ENCODE results near the gene ARL5C.
"Not testable (repeated sequence)": the region's sequence is repeated elsewhere in the genome, so short reads cannot be mapped to it uniquely, and the experiment has no call there.

Gene ARL5C

GRCh38 chr17:39194089-39194984, 28.4 kb upstream of the ARL5C start:
- DNase-seq = no peak

- no peak for DNase-seq
Observed at GRCh38 chr17:39193346-39193745, 27.4 kb upstream of the ARL5C start.

- no peak for DNase-seq
Observed at GRCh38 chr17:39192901-39193300, 26.9 kb upstream of the ARL5C start.

GRCh38 chr17:39191750-39192510, 26.0 kb upstream of the ARL5C start:
- DNase-seq = no peak

- DNase-seq = no peak
Observed at GRCh38 chr17:39187152-39187830, 21.3 kb upstream of the ARL5C start.

GRCh38 chr17:39186481-39187002, 20.6 kb upstream of the ARL5C start:
- DNase-seq = no peak

- DNase-seq = no peak
Observed at GRCh38 chr17:39183720-39184119, 17.8 kb upstream of the ARL5C start.

- no peak for DNase-seq
Observed at GRCh38 chr17:39183045-39183444, 17.1 kb upstream of the ARL5C start.

GRCh38 chr17:39181303-39181702, 15.3 kb upstream of the ARL5C start:
- no peak for DNase-seq

- no peak for DNase-seq
Observed at GRCh38 chr17:39178536-39178935, 12.6 kb upstream of the ARL5C start.

GRCh38 chr17:39177256-39177655, 11.3 kb upstream of the ARL5C start:
- DNase-seq = no peak

GRCh38 chr17:39175695-39176093, 9.7 kb upstream of the ARL5C start:
- no peak for DNase-seq

GRCh38 chr17:39174920-39175694, 9.1 kb upstream of the ARL5C start:
- peak; percentile 69 to 75 for DNase-seq

GRCh38 chr17:39173526-39174274, 7.7 kb upstream of the ARL5C start:
- no peak for DNase-seq

GRCh38 chr17:39173080-39173479, 7.1 kb upstream of the ARL5C start:
- DNase-seq = no peak

- no peak for DNase-seq
Observed at GRCh38 chr17:39171933-39172332, 6.0 kb upstream of the ARL5C start.

- no peak for DNase-seq
Observed at GRCh38 chr17:39170558-39170957, 4.6 kb upstream of the ARL5C start.

- DNase-seq = no peak
Observed at GRCh38 chr17:39170109-39170508, 4.1 kb upstream of the ARL5C start.

- DNase-seq = no peak
Observed at GRCh38 chr17:39169518-39169917, 3.6 kb upstream of the ARL5C start.

GRCh38 chr17:39169101-39169500, 3.1 kb upstream of the ARL5C start:
- no peak for DNase-seq

- not testable (repeated sequence) for DNase-seq
Observed at GRCh38 chr17:39168503-39168902, 2.5 kb upstream of the ARL5C start.

GRCh38 chr17:39167476-39167875, 1.5 kb upstream of the ARL5C start:
- DNase-seq = no peak
